ENCODE results near the gene SYT12. TPM values are rescaled to one million over a fixed set of nuclear protein-coding genes. Genes with fewer than 3 reads are reported as not detected.
A peak's percentile ranks its signal among the peaks of the same experiment; 100 is the strongest.

Gene SYT12
- total RNA-seq, 1 experiment from 2014 or later: 1.2 TPM

GRCh38 chr11:67016550-67016949 lies 6.4 kb upstream of the SYT12 start:
- Histone ChIP-seq H3K36me3 (no peaks in the 10 kb centered on the region), H3K4me3 (no peak overlapping the region), H3K27me3 (no peaks in the 10 kb centered on the region), H3K9me3 (no peaks in the 10 kb centered on the region)
- DNase-seq: no peak

DNA sequence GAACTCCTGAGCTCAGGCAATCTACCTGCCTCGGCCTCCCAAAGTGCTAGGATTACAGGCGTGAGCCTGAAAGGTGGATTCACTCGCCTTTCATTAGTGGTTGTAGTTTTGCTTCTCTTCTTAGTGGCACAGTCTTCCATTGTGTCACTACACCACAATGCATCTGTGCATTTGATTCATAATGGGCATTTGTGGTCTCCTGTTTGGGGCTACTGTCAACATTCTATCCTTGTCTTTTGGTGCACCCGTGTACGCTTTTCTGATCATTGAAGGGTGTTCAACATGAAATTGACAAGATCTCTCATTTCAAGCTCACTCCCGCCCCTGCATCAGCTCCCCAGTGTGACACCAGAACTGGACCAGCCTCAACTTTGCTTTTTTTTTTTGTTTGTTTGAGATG lies 2.0 kb upstream of the SYT12 start:
- no peaks in the 10 kb centered on the region for H3K27me3 ChIP-seq
- DNase-seq: no peak
- no peaks in the 10 kb centered on the region for H3K9me3 ChIP-seq
- no peaks in the 10 kb centered on the region for H3K36me3 ChIP-seq
- no peak overlapping the region for H3K4me3 ChIP-seq

GRCh38 chr11:67022341-67022933 lies 497 bp upstream of the SYT12 start:
- Histone ChIP-seq H3K36me3 (no peaks in the 10 kb centered on the region), H3K4me3 (no peak overlapping the region; the same call in 1 of the 2 replicates)
- DNase-seq: peak; percentile 66

GRCh38 chr11:67023957-67024353 lies 1.0 kb downstream of the SYT12 start:
- Histone ChIP-seq H3K36me3 (no peaks in the 10 kb centered on the region), H3K27me3 (no peaks in the 10 kb centered on the region), H3K4me3 (no peak overlapping the region), H3K9me3 (no peaks in the 10 kb centered on the region)
- no peak for DNase-seq

More at GRCh38 chr11:67022341-67022933, 497 bp upstream of the SYT12 start:
- H3K9me3 ChIP-seq: no peaks in the 10 kb centered on the region
- H3K27me3 ChIP-seq: no peaks in the 10 kb centered on the region

DNA sequence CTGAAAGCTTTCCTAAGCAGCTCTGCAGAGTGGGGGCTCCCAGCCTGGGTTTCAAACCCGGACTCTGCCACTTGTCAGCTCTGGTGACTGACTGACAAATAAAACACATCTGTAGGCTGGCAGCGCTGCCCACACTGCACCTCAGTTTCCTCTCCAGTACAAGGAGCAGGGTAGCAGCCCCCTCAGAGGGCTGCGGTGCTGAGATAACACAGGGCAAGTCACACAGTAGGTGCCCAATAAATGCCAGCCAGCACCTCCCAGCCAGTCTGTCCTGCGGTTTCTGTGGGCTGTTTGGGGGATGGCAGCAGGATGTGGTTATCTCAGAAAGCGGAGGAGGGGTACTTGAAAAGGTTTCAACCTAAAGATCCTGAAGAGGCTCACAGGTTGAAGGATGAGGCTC lies 1.5 kb downstream of the SYT12 start:
- H3K36me3 ChIP-seq: no peaks in the 10 kb centered on the region
- no peak for DNase-seq
- no peak overlapping the region for H3K4me3 ChIP-seq
- no peaks in the 10 kb centered on the region for H3K9me3 ChIP-seq
- no peaks in the 10 kb centered on the region for H3K27me3 ChIP-seq

DNA sequence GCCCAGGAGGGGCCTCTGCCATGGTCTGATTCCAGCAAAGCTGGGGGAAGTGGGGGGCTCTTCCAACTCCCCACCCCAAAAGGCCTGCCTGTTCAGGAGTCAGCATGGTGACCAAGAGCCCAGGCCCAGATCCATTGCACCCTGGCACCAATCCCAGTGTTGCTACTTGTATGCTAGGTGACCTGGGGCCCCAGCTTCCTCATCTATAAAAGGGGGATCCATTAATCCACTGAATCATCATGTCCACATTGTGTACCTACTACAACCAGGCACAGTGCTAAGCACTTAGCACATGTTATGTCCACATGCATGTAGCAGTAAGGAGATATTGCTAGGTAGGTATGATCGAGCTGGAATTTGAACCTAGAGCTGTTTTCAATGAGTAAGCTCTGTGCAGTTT lies 2.0 kb downstream of the SYT12 start:
- Histone ChIP-seq H3K4me3 (no peak overlapping the region), H3K36me3 (no peaks in the 10 kb centered on the region), H3K9me3 (no peaks in the 10 kb centered on the region), H3K27me3 (no peaks in the 10 kb centered on the region)
- DNase-seq: no peak

GRCh38 chr11:67025750-67026149 lies 2.8 kb downstream of the SYT12 start:
- H3K9me3 ChIP-seq: no peaks in the 10 kb centered on the region
- H3K4me3 ChIP-seq: no peak overlapping the region
- DNase-seq: no peak
- no peaks in the 10 kb centered on the region for H3K36me3 ChIP-seq
- no peaks in the 10 kb centered on the region for H3K27me3 ChIP-seq

DNA sequence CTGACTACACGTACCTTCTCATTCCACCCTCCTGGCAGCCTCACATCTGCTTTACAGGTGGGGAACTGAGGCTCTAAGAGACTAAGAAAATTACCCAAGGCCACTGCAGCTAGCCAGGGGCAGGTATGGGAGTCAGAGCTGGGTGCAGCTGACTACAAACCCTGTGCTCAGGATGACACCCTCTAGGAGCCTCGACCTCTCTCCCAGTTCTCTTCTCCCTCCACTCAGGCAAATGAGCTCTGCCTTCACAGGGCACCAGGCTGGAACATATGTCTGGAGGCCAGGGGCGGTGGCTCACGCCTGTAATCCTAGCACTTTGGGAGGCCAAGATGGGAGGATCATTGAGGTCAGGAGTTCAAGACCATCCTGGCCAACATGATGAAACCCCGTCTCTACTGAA lies 4.0 kb downstream of the SYT12 start:
- H3K9me3 ChIP-seq: no peaks in the 10 kb centered on the region
- DNase-seq: no peak
- no peaks in the 10 kb centered on the region for H3K27me3 ChIP-seq
- H3K4me3 ChIP-seq: no peak overlapping the region
- no peaks in the 10 kb centered on the region for H3K36me3 ChIP-seq

DNA sequence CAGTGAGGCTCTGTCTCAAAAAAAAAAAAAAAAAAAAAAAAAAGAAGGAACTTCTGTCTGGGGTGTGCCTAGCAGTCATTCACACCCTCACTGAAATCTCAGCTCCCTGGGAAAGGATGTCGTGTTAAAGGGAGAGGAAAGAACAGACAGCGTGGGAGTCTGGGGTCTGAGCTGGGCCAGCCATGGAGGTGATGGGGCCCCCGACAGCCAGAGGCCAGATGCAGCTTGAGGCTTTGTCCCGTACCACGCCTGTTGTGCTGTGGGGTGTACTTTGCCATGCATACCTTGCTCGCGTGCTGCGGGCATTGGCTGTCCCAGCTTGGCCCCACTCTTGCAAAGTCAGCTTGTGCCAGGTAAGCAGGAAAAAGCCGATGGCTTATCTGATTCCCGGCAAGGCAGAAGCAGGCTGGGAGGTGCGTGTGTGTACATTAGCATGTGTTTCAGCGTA lies 4.6 kb downstream of the SYT12 start:
- H3K4me3 ChIP-seq: no peak overlapping the region
- no peaks in the 10 kb centered on the region for H3K36me3 ChIP-seq
- H3K27me3 ChIP-seq: no peaks in the 10 kb centered on the region
- no peak for DNase-seq
- H3K9me3 ChIP-seq: no peaks in the 10 kb centered on the region

- no peak for DNase-seq
- no peaks in the 10 kb centered on the region for H3K27me3 ChIP-seq
- H3K9me3 ChIP-seq: no peaks in the 10 kb centered on the region
- no peak overlapping the region for H3K4me3 ChIP-seq
- H3K36me3 ChIP-seq: no peaks in the 10 kb centered on the region
Measured at GRCh38 chr11:67027943-67028542, 5.1 kb downstream of the SYT12 start.

- no peak overlapping the region for H3K4me3 ChIP-seq
- H3K27me3 ChIP-seq: no peaks in the 10 kb centered on the region
- no peaks in the 10 kb centered on the region for H3K9me3 ChIP-seq
- DNase-seq: no peak
- H3K36me3 ChIP-seq: no peaks in the 10 kb centered on the region
Measured at GRCh38 chr11:67029146-67029545, 6.2 kb downstream of the SYT12 start.

GRCh38 chr11:67030976-67031375 lies 8.0 kb downstream of the SYT12 start:
- H3K4me3 ChIP-seq: no peak overlapping the region
- no peak for DNase-seq
- H3K36me3 ChIP-seq: no peaks in the 10 kb centered on the region
- no peaks in the 10 kb centered on the region for H3K27me3 ChIP-seq
- H3K9me3 ChIP-seq: no peaks in the 10 kb centered on the region

DNA sequence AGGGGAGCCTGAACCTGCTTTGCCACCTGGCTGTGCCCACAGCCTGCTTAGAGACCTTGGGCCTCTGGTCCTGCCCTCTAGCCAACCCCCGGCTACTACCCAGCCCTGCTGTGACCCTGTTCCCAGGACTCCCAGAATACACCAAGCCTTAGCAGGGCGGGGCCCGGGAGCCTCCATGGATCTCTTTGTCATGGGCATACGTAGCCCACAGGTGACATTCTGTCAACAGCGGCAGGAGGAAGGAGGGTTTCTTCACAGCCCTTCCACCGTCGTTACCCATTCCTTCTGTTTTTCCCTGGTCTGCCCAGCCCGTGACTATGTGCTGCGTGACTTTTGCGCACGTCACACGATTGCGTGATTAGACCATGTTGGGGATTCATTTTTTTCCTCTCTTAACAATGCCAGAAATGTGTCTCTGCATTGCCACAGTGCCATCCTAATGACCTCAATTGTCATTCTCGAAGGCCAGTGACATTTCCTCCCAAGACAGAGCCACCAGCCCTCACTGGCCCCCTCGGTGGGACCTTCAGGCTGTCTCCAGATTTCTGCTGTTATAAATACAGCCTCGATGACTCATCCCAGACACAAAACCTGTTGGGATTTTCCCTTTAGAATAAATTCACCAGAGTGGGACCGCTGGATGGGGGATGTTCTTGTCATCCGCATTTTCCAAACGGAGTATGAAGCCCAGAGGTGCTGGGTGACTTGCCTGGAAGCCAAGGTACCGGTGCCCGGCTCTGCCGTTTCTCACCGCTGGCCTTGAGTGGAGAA lies 9.0 kb downstream of the SYT12 start:
- Histone ChIP-seq H3K27me3 (no peaks in the 10 kb centered on the region), H3K36me3 (no peaks in the 10 kb centered on the region), H3K4me3 (no peak overlapping the region), H3K9me3 (no peaks in the 10 kb centered on the region)
- DNase-seq: no peak

GRCh38 chr11:67032830-67033551 lies 10.1 kb downstream of the SYT12 start:
- H3K9me3 ChIP-seq: no peaks in the 10 kb centered on the region
- no peak overlapping the region for H3K4me3 ChIP-seq
- H3K27me3 ChIP-seq: no peaks in the 10 kb centered on the region
- H3K36me3 ChIP-seq: no peaks in the 10 kb centered on the region
- DNase-seq: peak; percentile 95

DNA sequence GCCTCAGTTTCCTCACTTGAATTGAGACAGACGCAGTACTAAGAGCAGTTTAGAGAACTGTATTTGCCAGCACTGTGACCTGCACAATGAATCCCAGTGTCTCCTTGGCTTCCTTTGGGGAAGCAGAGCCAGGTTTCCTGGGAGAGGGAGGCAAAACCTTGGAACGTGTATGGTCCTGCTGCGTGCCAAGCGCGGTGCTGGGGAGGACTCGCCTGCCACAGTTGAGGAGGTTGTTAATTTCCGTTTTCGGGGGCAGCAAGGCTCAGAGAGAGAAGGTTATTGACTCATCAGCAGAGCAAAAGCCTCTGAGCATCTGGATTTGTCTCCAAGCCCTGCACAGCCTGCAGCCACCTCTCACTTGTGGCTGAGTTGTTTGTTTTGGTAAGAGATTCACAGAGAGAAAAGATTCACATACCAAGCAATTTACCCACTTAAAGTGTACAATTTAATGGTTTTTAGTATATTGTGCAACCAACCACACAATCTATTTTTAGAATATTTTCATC lies 10.8 kb downstream of the SYT12 start:
- H3K4me3 ChIP-seq: no peak overlapping the region
- H3K9me3 ChIP-seq: no peaks in the 10 kb centered on the region
- no peaks in the 10 kb centered on the region for H3K36me3 ChIP-seq
- peak; percentile 97 for DNase-seq
- no peaks in the 10 kb centered on the region for H3K27me3 ChIP-seq

- Histone ChIP-seq H3K4me3 (no peak overlapping the region), H3K27me3 (no peaks in the 10 kb centered on the region), H3K36me3 (no peaks in the 10 kb centered on the region), H3K9me3 (no peaks in the 10 kb centered on the region)
- no peak for DNase-seq
Measured at GRCh38 chr11:67034350-67034749, 11.4 kb downstream of the SYT12 start.

DNA sequence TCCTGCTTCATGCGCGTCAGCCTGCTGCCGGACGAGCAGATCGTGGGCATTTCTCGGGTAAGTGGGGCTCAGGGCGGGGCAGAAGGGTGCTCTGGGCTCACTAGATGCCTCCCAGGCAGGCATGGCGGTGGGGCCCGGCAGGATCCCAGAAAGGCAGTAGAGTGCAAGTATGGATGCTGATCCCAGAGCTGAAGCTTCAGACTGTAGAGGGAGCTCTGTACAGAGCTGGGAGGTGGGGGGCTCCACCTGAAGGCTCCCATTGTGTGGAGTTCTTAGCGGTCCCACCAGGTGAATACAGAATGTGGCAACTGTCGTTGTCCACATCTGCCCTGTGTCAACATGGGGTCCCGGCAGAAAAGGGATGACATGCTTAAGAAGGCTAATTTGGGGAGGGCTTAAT lies 17.2 kb downstream of the SYT12 start:
- Histone ChIP-seq H3K36me3 (no peaks in the 10 kb centered on the region), H3K4me3 (no peak overlapping the region), H3K27me3 (no peaks in the 10 kb centered on the region), H3K9me3 (no peaks in the 10 kb centered on the region)
- DNase-seq: no peak
